DND-41 (cell line): ENCODE results near the gene EPHB1.

Experiments used
- CTCF ChIP-seq: IDR thresholded peaks from 2 replicates; pipeline ENCODE4 v1.5.1; 2012; ENCODE audit warnings: borderline replicate concordance, low read length, moderate library complexity, mild to moderate bottlenecking; ENCODE audit not compliant: poor library complexity, severe bottlenecking; ENCODE audit errors: extremely low read depth
- EZH2 ChIP-seq: IDR thresholded peaks from 3 replicates; pipeline ENCODE4 v1.6.1; 2012; ENCODE audit warnings: borderline replicate concordance, low read depth, mild to moderate bottlenecking, moderate library complexity, low read length, inconsistent platforms; ENCODE audit not compliant: severe bottlenecking

GRCh38 chr3:135267487-135267886 lies 472.4 kb downstream of the EPHB1 start:
- TF ChIP-seq CTCF (no peak), EZH2 (no peak)
